Measurements from ENCODE around the gene JMJD6. TPM values are rescaled to one million over a fixed set of nuclear protein-coding genes. Genes with fewer than 3 reads are reported as not detected.
"Not testable (repeated sequence)": the region's sequence is repeated elsewhere in the genome, so short reads cannot be mapped to it uniquely, and the experiment has no call there.

JMJD6 gene
- total RNA-seq, 1 donor from 2014 or later = 22.6 TPM

GRCh38 chr17:76736349-76737081 lies 10.1 kb upstream of the JMJD6 start:
- DNase-seq (ENCODE audit: low read depth, low spot score) = no peak

- DNase-seq (ENCODE audit: low read depth, low spot score) = no peak
Measured at GRCh38 chr17:76735586-76736348, 9.4 kb upstream of the JMJD6 start.

- no peak for DNase-seq (ENCODE audit: low read depth, low spot score)
Measured at GRCh38 chr17:76735006-76735405, 8.6 kb upstream of the JMJD6 start.

- DNase-seq (ENCODE audit: low read depth, low spot score) = no peak
Measured at GRCh38 chr17:76734080-76734840, 7.9 kb upstream of the JMJD6 start.

- DNase-seq (ENCODE audit: low read depth, low spot score) = no peak
Measured at GRCh38 chr17:76733618-76733957, 7.2 kb upstream of the JMJD6 start.

GRCh38 chr17:76732734-76733617 lies 6.6 kb upstream of the JMJD6 start:
- DNase-seq (ENCODE audit: low read depth, low spot score) = no peak

GRCh38 chr17:76731800-76732733 lies 5.7 kb upstream of the JMJD6 start:
- not testable (repeated sequence) for DNase-seq (ENCODE audit: low read depth, low spot score)

GRCh38 chr17:76727745-76728456 lies 1.5 kb upstream of the JMJD6 start:
- no peak for DNase-seq (ENCODE audit: low read depth, low spot score)

GRCh38 chr17:76726776-76727718 lies 641 bp upstream of the JMJD6 start, which contains the start of gene METTL23:
Gene METTL23 (plus strand): TSS chr17:76726839. CDS start chr17:76729711, 2,872 bp downstream.
- DNase-seq (ENCODE audit: low read depth, low spot score) = no peak

- DNase-seq (ENCODE audit: low read depth, low spot score) = no peak
Measured at GRCh38 chr17:76725580-76726230, 701 bp downstream of the JMJD6 start.

- no peak for DNase-seq (ENCODE audit: low read depth, low spot score)
Measured at GRCh38 chr17:76723812-76724211, 2.6 kb downstream of the JMJD6 start.

GRCh38 chr17:76722977-76723376 lies 3.4 kb downstream of the JMJD6 start:
- not testable (repeated sequence) for DNase-seq (ENCODE audit: low read depth, low spot score)

GRCh38 chr17:76722279-76722678 lies 4.1 kb downstream of the JMJD6 start:
- no peak for DNase-seq (ENCODE audit: low read depth, low spot score)

GRCh38 chr17:76721463-76721862 lies 4.9 kb downstream of the JMJD6 start:
- no peak for DNase-seq (ENCODE audit: low read depth, low spot score)

GRCh38 chr17:76720941-76721340 lies 5.5 kb downstream of the JMJD6 start:
- DNase-seq (ENCODE audit: low read depth, low spot score) = no peak

- DNase-seq (ENCODE audit: low read depth, low spot score) = no peak
Measured at GRCh38 chr17:76720211-76720610, 6.2 kb downstream of the JMJD6 start.

- no peak for DNase-seq (ENCODE audit: low read depth, low spot score)
Measured at GRCh38 chr17:76718516-76718915, 7.9 kb downstream of the JMJD6 start.

- no peak for DNase-seq (ENCODE audit: low read depth, low spot score)
Measured at GRCh38 chr17:76716839-76717215, 9.6 kb downstream of the JMJD6 start.
